HG03135 (cell line): Measurements from ENCODE around the gene FOSB.

Experiments used
- ATAC-seq: cut with Tn5 transposase; IDR thresholded peaks from one replicate; pipeline ENCODE4 v1.9.1; 2021; ENCODE audit warnings: mild to moderate bottlenecking, moderate library complexity; ENCODE audit not compliant: unreplicated experiment

FOSB gene

DNA sequence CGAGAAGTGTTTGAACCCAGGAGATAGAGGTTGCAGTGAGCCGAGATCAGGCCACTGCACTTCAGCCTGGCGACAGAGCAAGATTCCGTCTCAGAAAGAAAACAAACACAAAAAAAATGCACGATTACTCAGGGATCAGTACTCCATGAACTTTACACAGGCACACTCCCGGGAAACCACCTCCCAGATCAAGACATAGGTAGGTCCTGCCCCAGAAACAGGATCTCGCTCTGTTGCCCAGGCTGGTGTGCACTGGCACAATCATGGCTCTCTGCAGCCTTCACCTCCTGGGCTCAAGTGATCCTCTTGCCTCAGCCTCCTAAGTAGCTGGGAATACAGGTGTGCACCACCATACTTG, 50.7 kb downstream of the FOSB start:
- no peak for ATAC-seq

- ATAC-seq: no peak
Observed at GRCh38 chr19:45522010-45522941, 54.5 kb downstream of the FOSB start.

DNA sequence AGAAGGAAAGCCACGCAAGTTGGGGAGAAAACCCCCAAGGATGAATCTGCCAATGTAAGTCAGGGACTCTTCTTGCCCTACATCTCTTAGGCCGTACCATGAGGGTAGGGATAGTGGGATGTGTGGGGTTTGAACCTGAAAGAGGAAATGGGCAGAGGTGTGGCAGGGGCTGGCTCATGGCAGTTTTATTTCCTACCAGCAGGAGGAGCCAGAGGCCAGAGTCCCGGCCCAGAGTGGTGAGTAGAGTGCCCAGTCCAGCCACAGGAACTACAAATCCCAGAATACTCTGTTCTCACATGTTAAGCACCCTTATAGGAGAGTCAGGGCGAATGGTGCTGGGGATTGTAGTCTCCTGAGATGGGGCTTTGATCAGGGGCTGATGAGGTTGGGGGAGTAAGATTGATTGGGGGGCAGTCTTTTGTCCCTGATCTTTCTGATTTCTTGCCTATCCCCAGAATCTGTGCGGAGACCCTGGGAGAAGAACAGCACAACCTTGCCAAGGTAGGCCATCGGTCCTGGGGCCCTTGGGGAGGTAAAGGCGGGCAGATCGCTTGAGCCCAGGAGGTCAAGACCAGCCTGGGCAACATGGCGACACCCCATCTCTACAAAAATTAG, 56.0 kb downstream of the FOSB start:
- peak; percentile 75 for ATAC-seq

DNA sequence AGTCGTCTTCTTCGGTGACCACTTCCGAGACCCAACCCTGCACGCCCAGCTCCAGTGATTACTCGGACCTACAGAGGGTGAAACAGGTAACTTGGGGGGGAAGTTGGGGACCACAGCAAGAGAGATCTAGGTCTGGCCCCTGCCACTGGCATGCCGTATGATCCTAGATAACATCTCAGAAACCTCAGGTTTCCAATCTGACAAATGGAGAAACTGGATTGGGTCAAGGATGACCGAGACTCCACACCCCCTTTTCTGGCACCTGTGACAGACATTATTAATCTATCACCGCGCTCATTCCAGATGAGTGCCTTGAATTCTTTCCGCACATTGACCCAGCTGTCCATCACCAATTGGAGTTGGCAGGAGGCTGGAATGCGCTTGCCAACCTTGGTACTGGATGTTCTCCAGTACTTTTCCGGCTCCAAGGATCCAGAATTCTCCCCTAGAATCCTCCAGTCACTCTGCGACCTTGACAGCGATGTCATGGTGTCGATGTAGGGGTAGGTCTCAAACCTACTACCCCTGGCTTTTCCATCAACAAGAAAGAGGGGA, 56.9 kb downstream of the FOSB start:
- no peak for ATAC-seq
